Natural killer cell (primary cell): Measurements from ENCODE around the gene NADK2. TPM values are rescaled to one million over a fixed set of nuclear protein-coding genes. Genes with fewer than 3 reads are reported as not detected.

Source experiments
- ATAC-seq, 3 donors: fragments of 150-1000 bp in 2 of 3; fragments of 200-7000 bp in 1 of 3; cut with Tn5 transposase; 1 replicate in 1 of 3; 2 replicates in 2 of 3; pipeline ENCODE4 v1.10.0; 2021; ENCODE audit warnings: mild to moderate bottlenecking in 2 of 3, moderate library complexity in 2 of 3
- DNase-seq, 2 donors: peaks; one replicate each; pipeline versions ENCODE4 v3.0.0 to v3.0.0-alpha.2; 2013 to 2021; ENCODE audit warnings: mixed read lengths in 1 of 2
- H3K27ac ChIP-seq: one replicate; pipeline ENCODE4 v1.5.1; 2013; ENCODE audit warnings: mild to moderate bottlenecking, low read length
- H3K27me3 ChIP-seq: one replicate; pipeline ENCODE4 v1.6.1; 2013; ENCODE audit warnings: low read length; ENCODE audit not compliant: control insufficient read depth, insufficient read depth
- H3K36me3 ChIP-seq: one replicate; pipeline ENCODE4 v1.6.1; 2013; ENCODE audit warnings: low read length; ENCODE audit not compliant: control insufficient read depth, insufficient read depth
- H3K4me1 ChIP-seq: one replicate; pipeline ENCODE4 v1.6.1; 2013; ENCODE audit warnings: low read length; ENCODE audit not compliant: control insufficient read depth, insufficient read depth
- H3K4me3 ChIP-seq: one replicate; pipeline ENCODE4 v1.5.1; 2013; ENCODE audit warnings: low read length
- H3K9me3 ChIP-seq: one replicate; pipeline ENCODE4 v1.6.1; 2013; ENCODE audit warnings: low read length; ENCODE audit not compliant: control insufficient read depth, insufficient read depth
- H3K27ac Mint-ChIP-seq, 2 donors: one replicate each; pipeline ENCODE4 v1.8.0; 2022; ENCODE audit warnings: mild to moderate bottlenecking in 2 of 2, mixed read lengths in 2 of 2, moderate library complexity in 1 of 2
- H3K27me3 Mint-ChIP-seq, 2 donors: one replicate each; pipeline ENCODE4 v1.8.0; 2022; ENCODE audit warnings: low read depth in 2 of 2, mixed read lengths in 2 of 2
- H3K36me3 Mint-ChIP-seq: one replicate; pipeline ENCODE4 v1.8.0; 2022; ENCODE audit warnings: mixed read lengths
- H3K4me1 Mint-ChIP-seq, 2 donors: one replicate each; pipeline ENCODE4 v1.8.0; 2022; ENCODE audit warnings: mixed read lengths in 2 of 2
- H3K4me3 Mint-ChIP-seq: one replicate; pipeline ENCODE4 v1.8.0; 2022; ENCODE audit warnings: mild to moderate bottlenecking, moderate library complexity, mixed read lengths
- H3K9me3 Mint-ChIP-seq, 2 donors: one replicate each; pipeline ENCODE4 v1.8.0; 2022; ENCODE audit warnings: mixed read lengths in 2 of 2
- WGBS: methylation state at CpG from one replicate; pipeline ENCODE4 v1.1.7; 2013; ENCODE audit warnings: missing lambda C conversion rate; ENCODE audit not compliant: insufficient coverage; 5-methylcytosine and 5-hydroxymethylcytosine counted together
- intact Hi-C: fragments of 100-400 bp; cut with micrococcal nuclease; formaldehyde crosslinking; loops from one replicate; pipeline ENCODE4 v1.14.2; 2022
- total RNA-seq, 4 donors: library from RNA; stranded (reverse); fragments of 120-200 nt in 1 of 4; gene quantifications; one replicate each; pipeline versions ENCODE4 v1.2.3 to v1.2.4, GENCODE V29; 2013 to 2022
- TF ChIP-seq, protein P1 (sequence below): fragments of 200-600 bp; IDR thresholded peaks from one replicate; pipeline ENCODE4 v1.8.0; 2022; ENCODE audit warnings: antibody characterized with exemption

The NADK2 gene
- total RNA-seq, 3 donors from 2014 or later (not counting 1 experiment from before 2014, with no cell fraction given), result 13.1 to 16.2 (median 14.3) TPM

DNA sequence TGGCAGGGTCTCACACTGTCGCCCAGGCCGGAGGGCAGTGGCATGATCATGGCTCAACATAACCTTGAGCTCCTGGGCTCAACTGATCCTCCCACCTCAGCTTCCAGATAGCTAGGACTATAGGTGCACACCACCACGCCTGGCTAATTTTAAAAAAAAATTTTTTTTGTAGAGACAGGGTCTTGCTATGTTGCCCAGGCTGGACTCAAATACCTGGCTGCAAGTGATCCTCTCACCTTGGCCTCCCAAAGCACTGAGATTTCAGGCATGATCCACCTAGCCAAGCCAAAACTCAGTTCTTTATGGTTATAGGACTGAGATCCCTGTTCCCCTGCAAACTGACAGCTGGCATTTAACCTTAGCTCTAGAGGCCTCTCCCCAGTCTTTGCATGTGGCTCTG lies 95.3 kb downstream of the NADK2 start:
- Mint-ChIP-seq H3K4me3 (no peak overlapping the region), H3K27ac (no peak overlapping the region), H3K27me3 (no peaks in the 10 kb centered on the region), H3K36me3 (no peaks in the 10 kb centered on the region), H3K9me3 (no peaks in the 10 kb centered on the region), H3K4me1 (peaks cover 14 to 27% of the 10 kb centered on the region in 2 donors)
- TF ChIP-seq, protein P1, sequence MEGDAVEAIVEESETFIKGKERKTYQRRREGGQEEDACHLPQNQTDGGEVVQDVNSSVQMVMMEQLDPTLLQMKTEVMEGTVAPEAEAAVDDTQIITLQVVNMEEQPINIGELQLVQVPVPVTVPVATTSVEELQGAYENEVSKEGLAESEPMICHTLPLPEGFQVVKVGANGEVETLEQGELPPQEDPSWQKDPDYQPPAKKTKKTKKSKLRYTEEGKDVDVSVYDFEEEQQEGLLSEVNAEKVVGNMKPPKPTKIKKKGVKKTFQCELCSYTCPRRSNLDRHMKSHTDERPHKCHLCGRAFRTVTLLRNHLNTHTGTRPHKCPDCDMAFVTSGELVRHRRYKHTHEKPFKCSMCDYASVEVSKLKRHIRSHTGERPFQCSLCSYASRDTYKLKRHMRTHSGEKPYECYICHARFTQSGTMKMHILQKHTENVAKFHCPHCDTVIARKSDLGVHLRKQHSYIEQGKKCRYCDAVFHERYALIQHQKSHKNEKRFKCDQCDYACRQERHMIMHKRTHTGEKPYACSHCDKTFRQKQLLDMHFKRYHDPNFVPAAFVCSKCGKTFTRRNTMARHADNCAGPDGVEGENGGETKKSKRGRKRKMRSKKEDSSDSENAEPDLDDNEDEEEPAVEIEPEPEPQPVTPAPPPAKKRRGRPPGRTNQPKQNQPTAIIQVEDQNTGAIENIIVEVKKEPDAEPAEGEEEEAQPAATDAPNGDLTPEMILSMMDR, result no peak
- intact Hi-C loops, result no loop called here
- WGBS, result 48% methylated on average over 2 of the region's 3 CpGs
- H3K36me3 ChIP-seq, result peaks cover 3% of the 10 kb centered on the region
- no peaks in the 10 kb centered on the region for H3K9me3 ChIP-seq
- no peak for ATAC-seq
- no peak overlapping the region for H3K4me3 ChIP-seq
- no peaks in the 10 kb centered on the region for H3K27me3 ChIP-seq
- no peak overlapping the region for H3K27ac ChIP-seq
- peaks cover 5% of the 10 kb centered on the region for H3K4me1 ChIP-seq
- DNase-seq, result no peak

DNA sequence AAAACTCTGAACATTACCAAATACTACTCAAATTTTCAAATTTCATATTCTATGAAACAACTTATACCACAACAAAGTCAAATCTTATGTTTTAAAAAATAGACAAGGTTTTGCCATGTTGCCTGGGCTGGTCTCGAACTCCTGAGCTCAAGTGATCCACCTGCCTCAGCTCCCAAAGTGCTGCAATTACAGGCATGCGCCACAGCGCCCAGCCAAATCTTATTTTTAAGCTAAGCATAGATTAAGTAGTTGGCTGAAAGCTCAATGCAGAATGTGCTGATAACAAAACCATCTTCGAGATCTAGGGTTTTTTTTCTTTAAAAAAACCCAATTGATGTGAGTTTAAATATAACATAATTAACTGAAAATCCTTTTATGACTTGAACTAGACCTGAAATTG lies 96.4 kb downstream of the NADK2 start:
- Mint-ChIP-seq H3K27me3 (no peaks in the 10 kb centered on the region), H3K9me3 (no peaks in the 10 kb centered on the region), H3K4me1 (peaks cover 4 to 16% of the 10 kb centered on the region in 2 donors), H3K27ac (no peak overlapping the region), H3K36me3 (peaks cover 3% of the 10 kb centered on the region), H3K4me3 (no peak overlapping the region)
- H3K9me3 ChIP-seq, result no peaks in the 10 kb centered on the region
- H3K4me1 ChIP-seq, result no peaks in the 10 kb centered on the region
- H3K27ac ChIP-seq, result no peak overlapping the region
- ATAC-seq, result no peak
- H3K27me3 ChIP-seq, result no peaks in the 10 kb centered on the region
- intact Hi-C loops, result no loop called here
- DNase-seq, result no peak
- TF ChIP-seq, protein P1, result no peak
- H3K36me3 ChIP-seq, result peaks cover 11% of the 10 kb centered on the region
- 90% methylated on average over 3 of the region's 4 CpGs for WGBS
- H3K4me3 ChIP-seq, result no peak overlapping the region

Other genes starting within 250 kb of the NADK2 start
- gene UGT3A2, start 175.0 kb downstream of the NADK2 start, total RNA-seq, result under 1 TPM in 2 of 3 donors, not detected in 1; 0.25 TPM
- 1 to 10 TPM; 6.9 to 9.8 (median 9.6) TPM for gene LMBRD2, start 90.0 kb downstream of the NADK2 start, total RNA-seq
- gene SKP2, start 89.8 kb downstream of the NADK2 start, total RNA-seq, result 10 to 100 TPM; 12.0 to 20.5 (median 15.0) TPM
- gene RANBP3L, start 60.0 kb upstream of the NADK2 start, total RNA-seq, result not detected